NCI-H187 treated with DMSO at 0.1 percent for 48 hours (cell line): Measurements from ENCODE around the gene FHOD3.

Experiments used
- DNase-seq: peaks from one replicate; lab custom pipeline; 2025; lab: John Stamatoyannopoulos, UW

FHOD3 gene

DNA sequence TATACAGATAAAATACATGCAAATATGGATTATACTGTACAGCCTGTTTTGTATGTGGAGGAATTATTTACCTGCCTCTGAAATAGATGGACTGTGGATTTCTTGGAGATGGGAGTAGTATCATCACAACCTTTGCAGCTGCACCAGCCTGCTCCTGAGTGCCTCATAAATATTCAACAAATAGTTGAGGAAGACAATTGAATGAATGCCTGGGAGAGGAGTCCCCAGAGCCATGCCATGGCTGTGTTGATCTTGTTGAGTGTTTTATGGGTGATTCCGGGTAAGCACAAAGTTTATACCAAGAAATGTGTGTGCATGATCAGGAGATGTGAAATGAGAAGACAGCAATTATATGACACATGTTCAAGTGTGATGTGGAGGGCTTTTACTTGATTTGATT lies 225.0 kb downstream of the FHOD3 start:
- DNase-seq, result no peak

DNA sequence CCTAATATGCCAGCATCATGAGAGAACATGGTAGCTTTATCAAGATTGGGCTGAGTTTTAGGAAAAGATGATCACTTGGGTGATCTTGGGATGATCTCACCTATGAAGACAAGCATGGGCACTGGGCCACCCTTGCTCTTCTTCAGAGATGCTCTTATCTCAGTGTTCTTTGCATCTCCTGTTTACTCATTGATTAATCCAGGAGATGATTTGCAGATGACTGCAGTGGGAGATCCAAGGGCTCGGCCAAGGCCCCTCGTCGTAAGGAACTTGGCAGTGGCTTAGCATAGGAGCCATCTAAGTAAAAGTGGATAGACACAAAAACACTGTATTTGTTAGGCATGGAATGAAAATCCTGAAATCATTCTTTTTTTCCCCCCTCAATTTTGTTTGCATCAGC lies 228.4 kb downstream of the FHOD3 start:
- DNase-seq, result no peak

DNA sequence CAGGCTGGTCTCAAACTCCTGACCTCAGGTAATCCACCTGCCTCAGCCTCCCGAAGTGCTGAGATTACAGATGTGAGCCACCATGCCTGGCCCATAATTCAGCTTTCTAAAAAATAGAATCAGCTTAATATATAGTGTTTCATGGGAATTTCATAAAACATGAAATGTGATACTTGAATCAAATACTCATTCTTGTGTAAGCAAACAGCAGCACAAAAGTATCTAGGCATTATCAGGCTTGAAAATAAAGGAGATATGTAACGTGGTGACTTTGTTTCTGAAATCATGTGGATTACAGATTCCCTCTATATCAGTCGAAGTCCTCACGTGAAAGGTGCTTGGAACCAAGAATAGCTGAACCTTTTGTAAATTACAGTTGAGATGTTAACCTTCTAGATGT lies 229.1 kb downstream of the FHOD3 start:
- no peak for DNase-seq

DNA sequence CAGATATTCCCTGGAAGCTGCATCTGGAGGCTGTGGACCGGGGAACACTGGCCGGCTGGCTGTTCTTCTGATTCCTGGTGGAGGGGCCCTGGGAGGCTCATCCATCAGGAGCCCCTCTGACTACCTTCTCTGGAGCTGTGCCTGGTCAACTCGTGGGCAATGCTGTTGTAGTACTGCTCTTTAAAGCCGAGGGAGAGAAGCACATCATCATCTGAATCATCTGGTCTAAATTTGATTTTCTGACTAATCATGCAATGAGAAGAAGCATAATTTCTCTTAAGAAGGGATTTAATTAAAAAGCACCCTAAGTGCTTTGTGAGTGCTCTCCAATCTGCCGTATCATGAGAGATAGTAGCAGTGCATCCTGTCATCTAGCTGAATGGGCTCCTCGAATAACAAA lies 229.5 kb downstream of the FHOD3 start:
- no peak for DNase-seq

DNA sequence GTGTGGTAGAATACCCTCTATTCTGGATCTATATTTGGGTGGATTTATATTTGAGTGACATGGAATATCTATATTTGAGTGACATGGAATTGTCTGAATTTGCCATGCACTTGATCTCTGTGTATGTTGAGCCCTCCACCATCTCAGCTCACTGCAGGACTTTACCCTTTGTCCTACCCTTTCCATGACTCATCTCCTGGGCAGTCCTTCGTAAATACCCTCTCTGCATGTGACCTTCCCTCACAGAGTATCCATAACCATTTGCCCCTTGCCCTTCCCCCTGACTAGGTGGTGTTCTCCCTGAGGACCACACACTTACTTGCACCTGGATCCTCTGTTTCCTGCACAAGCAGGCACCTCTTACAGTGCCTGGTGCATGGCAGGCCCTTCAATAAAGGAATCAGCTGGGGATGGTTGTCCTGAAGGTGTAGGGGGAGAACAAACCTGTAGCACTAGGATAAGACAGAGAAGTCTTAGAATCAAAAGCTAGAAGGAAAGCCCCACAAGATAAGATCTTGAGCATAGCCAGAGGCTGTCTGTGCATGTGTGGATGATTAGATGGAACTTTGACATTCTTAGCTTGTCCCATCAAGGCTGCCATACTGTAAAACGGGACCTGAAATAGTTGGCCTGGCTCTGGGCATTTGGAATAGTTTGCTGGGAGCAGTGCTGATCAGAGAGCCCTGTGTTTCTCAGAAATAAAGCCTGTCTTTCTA lies 230.4 kb downstream of the FHOD3 start:
- DNase-seq, result no peak

DNA sequence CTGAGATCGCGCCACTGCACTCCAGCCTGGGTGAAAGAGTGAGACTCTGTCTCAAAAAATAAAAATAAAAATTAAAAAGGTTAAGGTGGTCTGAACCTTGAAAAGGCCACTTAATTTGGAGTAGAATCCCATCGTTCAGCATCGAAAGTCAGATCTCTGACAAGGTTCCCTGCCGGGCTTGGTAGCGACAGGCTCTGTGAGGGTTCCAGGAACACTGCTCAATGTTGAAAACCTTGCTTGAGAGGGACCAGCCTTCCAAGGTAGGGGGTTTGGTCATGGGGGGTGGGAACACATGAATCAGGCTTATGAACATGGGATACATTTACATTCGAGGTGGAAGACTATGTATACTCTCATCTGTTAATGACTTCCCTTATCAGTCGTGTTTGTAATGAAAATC lies 232.2 kb downstream of the FHOD3 start:
- DNase-seq, result no peak

DNA sequence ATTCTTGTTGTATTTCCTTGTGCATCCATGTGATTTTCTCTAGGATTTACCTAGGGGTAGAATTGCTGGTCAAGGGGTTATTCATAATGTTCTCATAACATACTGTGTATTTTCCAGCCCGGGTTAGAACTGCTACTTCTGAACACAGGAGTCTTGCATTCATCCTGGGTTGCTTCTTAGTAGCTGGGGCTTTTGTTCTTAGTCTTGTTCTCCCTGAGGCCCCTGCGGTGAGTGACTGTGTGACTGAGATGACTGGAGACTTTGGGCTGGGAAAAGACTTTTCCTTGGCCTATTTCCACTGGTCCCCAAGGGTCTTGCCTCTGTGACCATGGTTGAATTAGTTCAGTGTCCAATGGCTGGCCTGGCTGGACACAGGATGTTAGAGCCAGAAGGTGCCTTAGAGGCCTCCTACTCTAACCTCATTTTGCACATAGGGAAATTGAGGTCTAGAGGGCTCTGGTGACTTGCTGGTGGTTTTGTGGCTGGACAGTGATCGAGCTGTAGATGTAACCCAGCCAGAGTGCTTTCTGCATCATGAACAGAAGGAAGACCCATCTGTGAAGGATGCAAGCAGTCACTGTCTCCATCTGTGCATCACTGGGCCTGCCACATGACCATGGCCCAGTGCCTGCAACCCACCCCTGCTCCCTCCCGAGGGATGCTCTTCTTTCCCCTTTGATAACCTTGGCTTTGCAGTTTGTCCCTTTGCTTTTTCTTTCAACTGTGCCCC lies 233.3 kb downstream of the FHOD3 start:
- DNase-seq, result no peak

DNA sequence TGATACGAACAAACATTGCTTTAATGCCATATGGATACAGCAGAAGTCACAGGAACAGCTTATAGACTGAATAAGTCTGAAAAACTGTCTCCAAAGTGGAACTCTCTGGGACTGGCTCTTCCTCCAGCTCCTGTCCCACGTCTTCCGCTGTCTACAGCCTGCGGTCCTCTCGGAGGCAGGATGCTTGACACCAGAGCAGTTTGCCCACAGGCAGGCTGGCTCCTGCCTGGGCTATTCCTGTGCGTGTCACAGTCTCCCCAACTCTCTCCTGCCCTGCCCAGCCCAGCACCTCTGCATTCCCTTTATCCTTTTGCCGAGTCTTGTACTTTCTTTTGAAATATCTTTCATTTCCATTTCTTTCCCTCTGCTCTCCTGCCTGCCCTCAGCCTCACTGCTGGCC lies 234.1 kb downstream of the FHOD3 start:
- no peak for DNase-seq

DNA sequence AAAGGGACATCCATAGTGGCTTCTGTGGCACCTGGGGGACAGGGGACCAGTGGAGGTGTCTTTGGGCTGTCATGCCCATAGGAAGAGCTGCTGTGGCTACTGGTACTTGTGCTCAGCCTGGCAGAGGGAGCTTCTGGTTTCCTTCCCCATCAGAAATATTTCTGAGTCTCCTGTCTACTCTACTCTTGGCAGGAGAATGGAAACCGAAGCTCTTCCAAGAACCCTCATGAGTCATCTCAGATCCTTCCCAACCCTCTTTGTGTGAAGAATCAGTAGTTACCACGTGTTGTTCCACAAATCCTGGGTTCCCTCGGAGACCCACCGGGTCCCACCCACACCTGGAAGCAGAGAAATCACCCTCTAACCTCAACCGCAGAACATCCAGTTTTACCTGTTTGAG lies 234.9 kb downstream of the FHOD3 start:
- no peak for DNase-seq

DNA sequence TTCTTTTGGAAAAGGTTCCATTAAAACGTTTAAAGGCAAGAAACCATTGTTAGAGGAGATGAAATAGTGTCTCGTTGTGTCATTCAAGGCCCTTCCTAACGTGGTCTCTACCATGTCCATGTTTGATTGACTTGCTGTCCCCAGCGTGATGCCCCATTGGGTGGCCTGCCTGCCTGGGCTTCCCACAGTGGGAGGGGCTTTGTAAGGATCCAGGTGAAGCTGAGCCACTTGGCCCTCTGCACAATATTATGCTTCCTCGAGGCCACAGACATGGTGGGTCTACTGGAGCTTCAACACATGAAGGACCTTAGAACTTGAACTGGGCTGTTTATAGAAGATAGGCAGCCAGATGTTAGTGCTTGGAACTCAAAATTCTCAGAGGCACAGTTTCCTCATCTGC lies 235.3 kb downstream of the FHOD3 start:
- DNase-seq, result no peak

DNA sequence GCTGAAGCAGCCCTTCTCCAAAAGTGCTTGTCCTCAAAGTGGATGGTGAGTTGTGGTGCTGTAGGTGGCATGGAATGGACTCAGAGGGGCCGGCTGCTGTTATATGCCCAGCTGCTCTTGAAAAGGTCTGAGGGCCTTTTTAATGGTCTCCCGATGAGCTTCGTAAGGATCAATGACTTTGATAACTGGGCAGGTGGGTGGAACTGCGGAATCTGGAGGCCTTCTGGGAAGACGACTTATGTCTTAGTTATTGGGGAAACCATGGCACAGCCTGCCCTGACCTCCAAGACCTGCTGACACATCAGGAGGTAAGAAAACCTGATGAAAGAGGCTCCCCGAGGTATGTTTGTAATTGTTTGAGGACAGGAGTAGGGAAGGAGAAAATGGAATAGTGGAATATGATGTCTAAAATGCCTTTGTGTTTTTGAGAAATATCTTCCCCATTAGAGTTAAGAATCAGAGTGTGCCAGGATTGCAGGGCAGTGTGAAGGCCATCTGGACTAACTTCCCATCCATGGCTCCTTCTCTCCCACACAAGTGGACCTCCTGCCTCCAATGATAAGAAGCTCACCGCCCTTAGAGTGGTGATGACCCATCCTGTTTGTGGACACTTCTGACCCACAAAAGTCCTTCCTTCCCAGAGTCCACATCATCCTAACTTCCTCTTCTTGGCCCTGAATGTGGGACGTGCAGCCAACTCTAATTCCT lies 236.1 kb downstream of the FHOD3 start:
- DNase-seq, result no peak

DNA sequence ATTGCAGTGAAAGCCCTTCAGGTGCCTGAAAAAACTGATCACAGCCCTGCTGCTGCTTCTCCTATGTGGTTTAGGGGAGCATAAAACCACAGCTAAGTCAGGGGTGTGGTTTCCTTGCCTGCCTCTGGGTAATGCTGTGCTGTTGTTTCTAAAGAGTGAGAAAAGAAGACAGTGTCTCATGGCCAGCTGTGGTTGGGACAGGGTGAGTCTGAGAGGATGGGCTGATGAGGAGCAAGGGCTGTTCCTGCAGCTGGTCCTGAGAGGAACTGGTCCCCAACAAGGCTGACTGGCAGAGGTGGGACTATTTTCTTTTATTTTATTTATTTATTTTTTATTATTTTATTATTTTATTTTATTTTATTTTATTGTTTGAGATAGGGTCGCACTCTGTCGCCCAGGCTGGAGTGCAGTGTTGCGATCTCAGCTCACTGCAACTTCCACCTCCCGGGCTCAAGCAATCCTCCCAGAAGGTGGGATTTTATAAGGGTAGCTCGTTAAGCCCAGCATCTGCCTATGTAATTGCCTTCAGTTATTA lies 236.7 kb downstream of the FHOD3 start:
- DNase-seq, result no peak

DNA sequence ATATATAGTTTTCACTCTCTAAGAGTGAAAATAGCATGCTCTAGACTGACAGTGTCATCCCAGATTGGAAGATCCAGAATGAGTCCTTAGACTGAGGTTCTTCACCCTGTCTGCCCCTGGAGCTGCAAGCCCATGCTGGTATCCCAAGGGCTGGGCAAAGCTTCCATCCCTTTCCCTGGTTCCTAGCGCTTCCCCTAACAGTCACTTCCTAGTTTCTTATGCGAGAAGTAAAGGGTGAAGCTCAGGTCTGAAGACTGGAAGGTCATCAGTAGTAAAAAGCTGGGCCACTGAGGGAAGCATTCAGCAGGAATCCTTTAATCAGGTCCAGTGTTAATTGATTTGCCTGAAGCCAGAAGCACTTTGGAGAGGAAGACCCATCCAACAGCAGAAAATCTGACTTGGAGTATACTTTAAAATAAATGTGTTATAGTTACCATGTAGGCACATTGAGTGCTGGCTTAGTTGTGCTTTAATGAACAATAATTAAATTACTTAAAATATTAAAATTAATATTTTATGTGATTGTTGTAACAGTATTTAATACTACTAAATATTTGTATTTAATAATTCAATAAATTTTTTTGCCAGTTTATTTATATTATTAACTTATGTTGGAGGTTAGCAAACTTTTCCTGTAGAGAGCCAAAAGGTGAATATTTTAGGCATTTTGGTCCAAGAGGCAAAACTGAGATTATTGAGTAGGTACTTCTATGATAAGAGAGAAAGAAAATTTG lies 237.9 kb downstream of the FHOD3 start:
- DNase-seq, result no peak

DNA sequence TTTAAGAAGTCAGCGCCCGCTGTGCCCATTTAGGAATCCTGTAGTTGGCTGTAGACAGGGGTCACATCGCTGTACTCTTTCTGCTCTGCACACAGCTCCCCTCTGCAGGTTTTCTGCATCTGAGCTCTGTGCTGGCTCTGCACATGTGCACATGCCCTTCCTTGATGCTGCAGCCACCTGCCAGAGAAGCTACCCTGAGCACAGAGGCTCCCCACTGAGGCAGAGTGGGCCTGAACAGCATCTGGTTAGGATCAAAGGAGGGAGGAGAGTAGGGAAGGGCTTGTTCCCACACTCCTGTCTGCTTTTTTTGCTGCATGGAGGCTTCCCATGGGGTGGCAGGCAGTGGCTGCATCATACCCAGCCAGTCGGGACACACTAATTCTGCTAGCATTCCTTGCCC lies 238.9 kb downstream of the FHOD3 start:
- DNase-seq, result no peak

DNA sequence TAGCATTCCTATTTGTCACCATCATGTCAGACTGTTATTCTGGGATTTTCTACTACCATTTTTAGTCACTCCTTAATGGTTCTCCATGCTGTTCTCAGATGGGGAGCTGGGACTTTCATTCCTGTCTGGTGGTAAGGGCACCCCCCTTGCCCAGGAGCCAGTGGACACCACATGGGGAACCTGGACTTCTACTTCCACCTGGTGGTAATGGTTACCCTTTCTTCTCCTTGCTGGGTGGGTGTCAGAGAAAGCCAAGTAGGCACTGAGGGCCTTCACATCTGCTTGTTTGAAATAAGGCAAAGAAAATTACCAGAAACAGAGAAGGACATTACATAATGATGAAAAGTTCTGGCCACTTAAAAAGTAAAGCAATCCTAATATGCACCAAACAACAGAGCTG lies 239.8 kb downstream of the FHOD3 start:
- DNase-seq, result no peak

DNA sequence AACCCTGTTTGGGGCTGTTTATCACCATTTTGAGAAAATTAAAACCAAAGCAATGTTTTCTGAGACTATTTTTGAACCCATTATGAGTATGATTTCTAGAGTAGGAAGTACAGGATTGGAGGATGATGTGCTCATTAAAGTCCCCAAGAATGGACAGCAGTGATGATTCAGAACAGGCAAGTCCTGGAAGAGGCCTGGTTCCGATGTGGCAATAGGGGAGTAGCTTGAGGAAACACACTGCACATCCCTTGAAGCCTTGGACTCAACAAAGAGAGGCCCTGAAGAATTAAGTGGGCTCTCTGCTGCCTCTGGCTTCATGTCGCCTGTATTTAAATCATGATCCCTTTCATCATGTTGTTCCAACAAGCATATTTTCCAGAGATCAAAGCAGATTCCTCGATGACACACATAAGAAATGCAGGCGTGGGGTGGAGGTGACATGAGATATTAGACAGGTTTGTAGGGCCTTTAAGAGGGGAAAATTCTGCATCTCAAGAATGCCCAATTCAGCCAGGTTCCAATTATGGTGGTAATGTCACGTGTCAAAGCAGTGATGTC lies 242.2 kb downstream of the FHOD3 start:
- no peak for DNase-seq

DNA sequence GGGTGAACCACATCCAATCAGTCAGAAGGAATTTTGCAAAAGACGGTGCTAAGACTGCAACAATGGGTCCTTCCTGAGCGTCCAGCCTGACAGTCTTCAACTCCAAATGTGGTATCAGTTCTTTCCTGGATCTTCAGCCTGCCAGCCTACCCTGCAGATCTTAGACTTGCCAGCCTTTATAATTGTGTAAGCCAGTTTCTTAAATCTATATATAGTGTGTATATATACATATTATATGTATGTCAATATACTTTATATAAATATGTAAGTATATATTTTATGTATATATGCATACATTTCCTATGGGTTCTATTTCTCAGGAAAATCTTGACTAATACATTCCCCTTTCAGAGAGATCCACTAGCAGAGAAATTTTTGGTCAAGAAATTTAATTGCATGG lies 245.5 kb downstream of the FHOD3 start:
- no peak for DNase-seq

DNA sequence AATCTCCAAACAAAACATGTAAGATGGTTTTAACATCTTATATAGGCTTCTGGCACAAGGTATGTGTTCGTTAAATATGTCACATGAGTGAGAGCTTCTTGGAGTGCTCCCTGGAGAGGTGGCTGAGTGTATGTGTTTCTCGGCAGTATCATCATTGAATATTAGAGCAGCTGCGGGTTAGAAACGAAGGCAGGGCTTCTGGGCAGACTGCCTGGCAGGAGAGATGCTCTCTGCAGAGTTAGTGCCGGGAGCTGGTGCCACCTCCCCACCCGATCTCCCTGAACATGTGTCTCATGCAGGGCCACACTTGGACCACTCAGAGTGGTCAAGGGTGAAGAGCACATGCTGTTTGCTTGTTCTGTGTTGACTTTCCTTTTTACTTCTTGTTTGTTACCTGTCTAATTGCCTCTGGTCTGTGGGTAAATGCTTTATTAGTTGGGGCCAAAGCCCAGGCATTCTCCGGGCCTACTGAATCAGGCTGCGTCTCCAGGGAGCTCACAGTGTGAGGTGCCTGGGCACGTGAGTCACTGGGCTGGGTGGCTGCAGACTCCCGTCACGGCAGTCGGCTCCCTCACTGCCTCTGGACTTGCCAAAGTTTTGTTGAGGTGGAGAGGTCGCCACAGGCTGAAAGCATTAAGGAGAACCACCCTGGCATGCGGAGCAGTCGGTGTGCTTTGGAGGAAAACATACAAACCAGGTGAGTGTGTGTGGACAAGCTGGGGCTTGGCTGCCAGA lies 246.6 kb downstream of the FHOD3 start:
- peak; percentile 69 for DNase-seq

DNA sequence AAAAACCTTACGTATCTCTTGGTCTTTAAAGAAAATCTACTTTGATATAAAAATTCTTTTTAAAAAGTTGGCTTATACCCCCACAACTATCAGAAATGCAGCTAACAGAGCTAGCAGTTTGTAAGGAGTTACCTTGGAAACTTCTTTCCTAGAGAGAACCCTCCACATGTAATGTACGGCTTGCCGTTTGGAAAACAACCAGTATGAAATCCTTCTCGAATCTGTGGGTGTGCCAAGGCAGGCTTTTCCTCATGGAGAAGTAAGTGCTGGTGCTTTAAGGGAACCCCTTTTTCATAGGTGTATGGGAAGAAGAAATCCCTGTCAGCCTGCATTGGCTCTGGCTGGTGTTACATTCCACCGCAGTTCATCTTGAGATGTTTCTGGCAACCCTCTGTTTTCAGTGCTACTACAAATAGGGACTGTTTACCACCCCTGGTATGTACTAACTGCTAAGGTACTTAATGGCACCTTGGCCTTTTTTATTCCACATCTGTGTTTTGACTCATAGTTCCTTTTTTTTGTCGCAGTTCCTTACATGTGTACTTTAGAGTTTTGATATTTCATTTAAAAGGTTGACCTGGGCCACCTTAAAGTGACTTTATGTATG lies 248.4 kb downstream of the FHOD3 start:
- DNase-seq, result no peak

DNA sequence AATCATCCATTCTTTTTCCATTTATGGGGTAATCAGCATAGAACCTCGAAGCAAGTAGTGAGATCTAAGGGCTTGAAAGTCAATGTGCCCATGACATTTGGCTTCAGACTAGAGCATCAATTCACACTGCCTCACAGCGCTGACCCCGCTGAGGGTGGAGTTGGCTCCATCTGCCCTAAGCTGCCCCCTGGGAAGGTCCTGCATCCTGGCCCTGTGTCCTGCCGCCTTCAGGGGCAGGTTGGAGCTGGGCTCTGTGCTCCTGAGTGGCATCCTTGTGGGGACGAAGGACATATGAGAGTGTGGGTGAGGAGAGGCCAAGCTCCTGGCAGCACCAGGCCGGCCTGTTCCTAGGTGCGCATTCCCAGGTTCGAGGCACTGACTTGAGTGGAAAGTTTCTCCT lies 249.4 kb downstream of the FHOD3 start:
- no peak for DNase-seq

DNA sequence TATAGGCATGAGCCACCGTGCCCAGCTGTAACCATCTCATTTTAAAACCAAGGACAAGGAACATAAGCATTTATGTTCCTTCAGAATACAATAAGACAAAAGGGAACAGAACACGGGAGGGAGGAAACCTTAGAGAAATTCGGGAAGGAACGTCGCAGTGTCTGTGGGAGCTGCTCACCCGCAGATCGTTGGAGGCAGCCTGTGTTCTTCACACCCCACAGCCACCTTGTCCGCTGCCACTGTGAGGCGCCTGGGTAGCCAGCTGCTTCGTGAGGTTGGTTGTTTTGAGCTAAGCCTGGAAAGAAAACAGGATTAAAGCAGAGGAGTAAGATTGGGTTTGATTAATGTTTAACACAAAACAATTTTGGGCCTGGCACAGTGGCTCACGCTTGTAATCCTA lies 250.0 kb downstream of the FHOD3 start:
- DNase-seq, result no peak
